MCF 10A (cell line): Measurements from ENCODE around the gene DYNC1H1. TPM values are rescaled to one million over a fixed set of nuclear protein-coding genes. Genes with fewer than 3 reads are reported as not detected.
A peak's percentile ranks its signal among the peaks of the same experiment; 100 is the strongest.

Source experiments
- BruUV-seq: library from RNA; stranded (reverse); fragments of 400-500 nt; replicated peaks from 2 replicates; lab custom pipeline; 2021; lab: Mats Ljungman, UMichigan
- CTCF ChIA-PET: fragments of 300-600 bp; sonication (Branson Sonifier 250); formaldehyde crosslinking; extraction: SDS; loops from one replicate; lab custom pipeline; 2021; ENCODE audit warnings: antibody characterized with exemption, inconsistent platforms; lab: Yijun Ruan, JAX
- POLR2A ChIA-PET: fragments of 300-600, 350-650 bp; sonication (Branson Sonifier 250); formaldehyde crosslinking; extraction: SDS; loops from one replicate; lab custom pipeline; 2020; ENCODE audit warnings: antibody characterized with exemption, inconsistent platforms; lab: Yijun Ruan, JAX
- DNase-seq: peaks from one replicate; pipeline ENCODE4 v3.0.0-alpha.2; 2018; ENCODE audit not compliant: unreplicated experiment
- H3K27ac Mint-ChIP-seq: one replicate; pipeline ENCODE4 v1.8.0; 2022; ENCODE audit warnings: mild to moderate bottlenecking, low read depth, mixed read lengths; ENCODE audit not compliant: unreplicated experiment
- H3K27me3 Mint-ChIP-seq: one replicate; pipeline ENCODE4 v1.8.0; 2022; ENCODE audit warnings: mixed read lengths; ENCODE audit not compliant: insufficient read depth, unreplicated experiment
- H3K36me3 Mint-ChIP-seq: one replicate; pipeline ENCODE4 v1.8.0; 2022; ENCODE audit warnings: mild to moderate bottlenecking, moderate library complexity, mixed read lengths; ENCODE audit not compliant: insufficient read depth, unreplicated experiment
- H3K4me1 Mint-ChIP-seq: one replicate; pipeline ENCODE4 v1.8.0; 2022; ENCODE audit warnings: mixed read lengths; ENCODE audit not compliant: insufficient read depth, unreplicated experiment
- H3K4me3 Mint-ChIP-seq: one replicate; pipeline ENCODE4 v1.8.0; 2022; ENCODE audit warnings: mild to moderate bottlenecking, moderate library complexity, mixed read lengths; ENCODE audit not compliant: unreplicated experiment
- H3K9me3 Mint-ChIP-seq: one replicate; pipeline ENCODE4 v1.8.0; 2022; ENCODE audit warnings: mixed read lengths; ENCODE audit not compliant: unreplicated experiment
- intact Hi-C: fragments of 100-400 bp; cut with micrococcal nuclease; formaldehyde crosslinking; loops from 2 replicates; pipeline ENCODE4 v1.14.1; 2022
- total RNA-seq: library from RNA; stranded (reverse); gene quantifications from 2 replicates; pipeline ENCODE4 v1.2.3, GENCODE V29; 2022
- TF ChIP-seq, protein P1 (sequence below): fragments of 200-600 bp; IDR thresholded peaks from one replicate; pipeline ENCODE4 v1.8.0; 2022; ENCODE audit warnings: antibody characterized with exemption, mild to moderate bottlenecking; ENCODE audit not compliant: unreplicated experiment

DYNC1H1 gene
- total RNA-seq, 1 experiment from 2014 or later: 704 TPM

DNA sequence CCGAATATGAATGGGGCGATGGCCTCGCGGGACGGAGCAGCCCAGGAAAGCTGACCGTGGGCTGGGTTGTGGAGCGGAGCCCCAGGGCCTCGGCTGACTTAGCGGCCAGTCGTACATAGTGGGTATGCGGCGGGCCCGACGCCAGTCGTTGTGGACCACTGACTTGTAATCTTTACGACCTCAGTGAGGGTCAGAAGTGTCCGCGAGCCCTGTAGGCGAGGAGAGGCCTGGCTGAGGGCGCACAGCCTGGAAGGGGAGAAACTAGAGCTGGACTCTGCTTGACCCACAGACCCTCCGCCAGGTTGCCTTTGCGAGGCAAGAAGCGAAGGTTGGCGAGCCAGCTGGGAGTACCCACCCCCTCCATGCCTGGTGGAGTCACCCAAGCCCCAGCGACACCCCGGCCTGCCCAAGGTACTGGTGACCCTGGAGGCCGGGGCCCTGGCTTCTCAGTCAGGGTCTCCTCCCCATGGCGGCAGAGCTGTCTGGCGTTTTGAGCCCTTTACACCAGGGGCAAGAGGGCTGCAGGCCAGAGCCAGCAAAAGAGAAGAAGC, 15.6 kb upstream of the DYNC1H1 start:
- BruUV-seq: TSS peak; percentile 88
- no peak for DNase-seq

DNA sequence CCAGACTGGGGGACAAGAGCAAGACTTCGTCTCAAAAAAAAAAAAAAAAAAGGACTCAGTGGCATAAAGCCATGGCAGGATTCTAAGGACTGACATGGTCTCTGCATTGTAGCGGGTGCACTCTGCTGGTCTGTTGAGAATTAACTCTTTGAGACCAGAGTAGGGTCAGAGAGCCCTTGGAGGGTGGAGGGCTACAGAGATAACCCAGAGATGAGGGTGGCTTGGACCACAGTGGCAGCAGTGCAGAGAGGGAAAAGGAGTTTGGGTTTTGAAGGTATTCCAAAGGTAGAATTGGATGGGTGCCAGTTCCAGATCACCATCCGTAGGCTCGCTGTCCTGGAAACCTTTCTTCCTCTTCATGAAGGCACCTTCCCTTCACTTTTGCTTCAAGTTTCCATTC, 14.3 kb upstream of the DYNC1H1 start:
- no peak for DNase-seq
- ChIA-PET POLR2A (interaction anchor here (2.1 kb wide), 1 partner anchor 29 kb away, joined by 5 read pairs; no protein-coding TSS in a partner anchor), CTCF (interaction anchor here (0.8 to 1.5 kb wide), 2 partner anchors 10 to 24 kb away, joined by 3 to 5 read pairs; no protein-coding TSS in a partner anchor)
- Mint-ChIP-seq H3K27ac (no peak overlapping the region), H3K9me3 (no peaks in the 10 kb centered on the region), H3K4me3 (peak overlapping the region; percentile 94), H3K4me1 (peaks cover 9% of the 10 kb centered on the region), H3K36me3 (peaks cover 8% of the 10 kb centered on the region), H3K27me3 (no peaks in the 10 kb centered on the region)
- intact Hi-C loops: no loop called here
- TF ChIP-seq, protein P1, sequence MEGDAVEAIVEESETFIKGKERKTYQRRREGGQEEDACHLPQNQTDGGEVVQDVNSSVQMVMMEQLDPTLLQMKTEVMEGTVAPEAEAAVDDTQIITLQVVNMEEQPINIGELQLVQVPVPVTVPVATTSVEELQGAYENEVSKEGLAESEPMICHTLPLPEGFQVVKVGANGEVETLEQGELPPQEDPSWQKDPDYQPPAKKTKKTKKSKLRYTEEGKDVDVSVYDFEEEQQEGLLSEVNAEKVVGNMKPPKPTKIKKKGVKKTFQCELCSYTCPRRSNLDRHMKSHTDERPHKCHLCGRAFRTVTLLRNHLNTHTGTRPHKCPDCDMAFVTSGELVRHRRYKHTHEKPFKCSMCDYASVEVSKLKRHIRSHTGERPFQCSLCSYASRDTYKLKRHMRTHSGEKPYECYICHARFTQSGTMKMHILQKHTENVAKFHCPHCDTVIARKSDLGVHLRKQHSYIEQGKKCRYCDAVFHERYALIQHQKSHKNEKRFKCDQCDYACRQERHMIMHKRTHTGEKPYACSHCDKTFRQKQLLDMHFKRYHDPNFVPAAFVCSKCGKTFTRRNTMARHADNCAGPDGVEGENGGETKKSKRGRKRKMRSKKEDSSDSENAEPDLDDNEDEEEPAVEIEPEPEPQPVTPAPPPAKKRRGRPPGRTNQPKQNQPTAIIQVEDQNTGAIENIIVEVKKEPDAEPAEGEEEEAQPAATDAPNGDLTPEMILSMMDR: no peak
- no TSS peak for BruUV-seq

More for the DNA sequence above, 15.6 kb upstream of the DYNC1H1 start:
- H3K4me1 Mint-ChIP-seq: peaks cover 9% of the 10 kb centered on the region
- POLR2A ChIA-PET: interaction anchor here (0.6 to 3.2 kb wide), 30 partner anchors 8 to 368 kb away, joined by 3 to 36 read pairs (median 5); partner anchors contain the start of gene DYNC1H1
- intact Hi-C loops: loop anchor here (1.0 kb wide), 2 partner anchors 217 to 241 kb away; no protein-coding TSS in a partner anchor
- CTCF ChIA-PET: interaction anchor here (0.6 to 2.0 kb wide), 5 partner anchors 9 to 374 kb away, joined by 3 to 12 read pairs (median 4); no protein-coding TSS in a partner anchor
- no peaks in the 10 kb centered on the region for H3K9me3 Mint-ChIP-seq
- H3K27me3 Mint-ChIP-seq: no peaks in the 10 kb centered on the region
- H3K27ac Mint-ChIP-seq: peak overlapping the region; percentile 100
- TF ChIP-seq, protein P1: no peak
- peaks cover 8% of the 10 kb centered on the region for H3K36me3 Mint-ChIP-seq
- peak overlapping the region; percentile 94 for H3K4me3 Mint-ChIP-seq

DNA sequence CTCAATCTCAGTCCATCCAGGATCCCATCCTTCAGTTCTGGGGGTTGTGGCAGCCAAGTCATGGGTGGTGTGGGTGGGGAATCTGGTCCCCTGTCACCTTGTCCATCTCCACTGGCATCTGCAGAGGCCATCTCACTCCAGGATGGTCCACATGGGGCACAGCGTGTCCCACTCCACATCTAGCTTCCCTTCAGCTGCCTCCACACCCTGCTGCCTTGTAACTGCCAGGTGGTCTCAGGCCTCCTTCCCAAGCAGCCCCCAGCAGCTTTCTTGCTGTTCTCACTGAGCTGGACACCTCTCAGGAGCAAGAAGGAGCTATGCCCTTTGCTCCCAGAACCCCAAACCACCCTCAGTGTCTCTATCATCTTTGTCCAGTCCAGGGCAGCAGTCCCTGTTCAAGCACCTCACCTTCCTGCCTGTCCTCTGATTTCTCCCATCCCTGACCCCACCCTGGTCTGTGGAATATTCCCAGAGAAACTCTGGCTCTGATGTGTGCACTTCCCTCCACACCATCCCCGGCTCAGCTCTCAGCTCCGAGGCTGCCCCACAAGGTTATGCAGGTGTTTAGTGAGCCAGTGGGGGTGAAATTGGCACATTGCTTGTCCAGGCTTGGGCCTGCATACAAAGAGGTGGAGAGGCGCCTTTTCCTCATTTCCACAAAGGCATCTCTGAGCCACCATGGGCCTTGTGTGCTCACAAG, 13.7 kb upstream of the DYNC1H1 start:
- Mint-ChIP-seq H3K27me3 (no peaks in the 10 kb centered on the region), H3K27ac (no peak overlapping the region), H3K4me3 (peak overlapping the region; percentile 35), H3K9me3 (no peaks in the 10 kb centered on the region), H3K36me3 (peaks cover 8% of the 10 kb centered on the region), H3K4me1 (peaks cover 9% of the 10 kb centered on the region)
- no TSS peak for BruUV-seq
- DNase-seq: no peak
- intact Hi-C loops: no loop called here
- ChIA-PET CTCF (interaction anchor here (0.7 to 1.5 kb wide), 3 partner anchors 10 to 200 kb away, joined by 3 to 5 read pairs (median 3); no protein-coding TSS in a partner anchor), POLR2A (no interaction called here)
- TF ChIP-seq, protein P1: no peak

DNA sequence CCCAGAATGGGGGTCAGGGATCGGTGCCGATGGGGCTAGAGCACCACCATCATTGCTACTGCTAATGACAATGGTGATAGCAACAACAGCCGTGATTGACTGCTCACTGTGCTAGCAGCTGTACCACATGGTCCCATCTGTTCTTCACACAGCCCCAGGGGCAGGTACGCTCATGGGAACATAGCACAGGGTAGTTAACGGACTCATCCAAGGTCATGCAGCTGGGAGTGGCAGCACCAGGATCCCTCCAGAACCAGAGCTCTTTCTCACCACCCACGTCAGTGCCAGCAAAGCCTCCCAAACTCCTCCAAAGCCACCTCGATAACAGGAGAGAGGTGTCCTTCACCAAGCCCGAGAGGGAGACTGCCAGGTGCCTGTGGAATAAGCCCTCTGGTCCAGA, 11.2 kb upstream of the DYNC1H1 start:
- no peaks in the 10 kb centered on the region for H3K27me3 Mint-ChIP-seq
- H3K4me1 Mint-ChIP-seq: peaks cover 5% of the 10 kb centered on the region
- no peak for DNase-seq
- no peak overlapping the region for H3K4me3 Mint-ChIP-seq
- no TSS peak for BruUV-seq
- TF ChIP-seq, protein P1: no peak
- peaks cover 8% of the 10 kb centered on the region for H3K36me3 Mint-ChIP-seq
- no peak overlapping the region for H3K27ac Mint-ChIP-seq
- POLR2A ChIA-PET: interaction anchor here (0.6 to 1.6 kb wide), 3 partner anchors 12 to 183 kb away, joined by 3 to 5 read pairs (median 3); no protein-coding TSS in a partner anchor
- CTCF ChIA-PET: interaction anchor here (0.6 to 1.1 kb wide), 3 partner anchors 9 to 231 kb away, joined by 3 read pairs; no protein-coding TSS in a partner anchor
- H3K9me3 Mint-ChIP-seq: no peaks in the 10 kb centered on the region
- intact Hi-C loops: no loop called here
